Astrocyte (in vitro differentiated cells and primary cell): ENCODE data around the gene CELA2B.

Source experiments
- EZH2 ChIP-seq: IDR thresholded peaks from 2 replicates; pipeline ENCODE4 v1.6.1; 2012; ENCODE audit warnings: mild to moderate bottlenecking, low read length, inconsistent platforms; ENCODE audit not compliant: insufficient read depth
- TF ChIP-seq, protein P1 (sequence below): IDR thresholded peaks from 2 replicates; pipeline ENCODE4 v1.5.1; 2011; ENCODE audit warnings: low read depth, mild to moderate bottlenecking, inconsistent platforms, low read length, moderate library complexity; ENCODE audit not compliant: insufficient read depth

DNA sequence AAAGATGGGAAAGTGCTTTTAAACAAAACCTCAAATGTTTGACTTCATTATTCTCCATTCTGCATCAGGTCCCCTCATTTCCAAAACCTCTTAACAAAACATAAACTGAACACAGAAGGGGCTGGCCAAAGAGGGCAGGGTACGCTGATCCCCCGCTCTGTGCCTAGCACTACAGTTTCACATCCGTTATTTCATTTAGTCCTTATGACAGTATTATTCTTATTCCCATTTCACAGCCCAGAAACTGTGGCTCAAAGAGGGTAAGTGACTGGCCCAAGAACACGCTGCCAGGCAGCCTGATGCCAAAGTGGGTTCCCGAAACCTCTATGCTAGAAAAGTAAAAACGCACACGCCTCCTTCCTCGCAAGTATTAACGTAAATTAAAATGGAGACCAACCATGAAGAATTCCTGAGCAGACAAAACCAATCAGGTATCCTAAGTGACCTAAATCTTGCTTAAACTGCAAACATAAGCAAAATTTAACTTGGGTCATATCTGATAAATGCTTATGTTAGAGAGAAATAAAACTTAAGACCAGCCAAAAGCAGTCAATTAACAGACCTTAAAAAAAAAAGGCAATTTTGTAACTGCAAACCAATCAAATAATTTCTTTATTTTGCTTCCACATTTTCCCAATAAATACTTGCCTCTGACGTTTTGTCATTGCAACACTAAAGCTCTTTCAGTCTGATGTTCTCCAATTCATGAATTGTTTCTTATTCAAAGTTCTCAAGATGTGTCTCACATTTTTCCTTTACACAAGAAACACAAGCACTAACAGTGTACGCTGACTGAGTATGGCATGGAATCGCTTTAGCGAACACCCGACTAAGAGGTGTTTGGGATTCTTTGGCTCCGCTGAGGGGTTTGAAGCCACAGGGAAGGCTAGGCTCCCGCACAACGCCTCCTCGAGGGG lies 47.5 kb downstream of the CELA2B start:
- TF ChIP-seq, protein P1, sequence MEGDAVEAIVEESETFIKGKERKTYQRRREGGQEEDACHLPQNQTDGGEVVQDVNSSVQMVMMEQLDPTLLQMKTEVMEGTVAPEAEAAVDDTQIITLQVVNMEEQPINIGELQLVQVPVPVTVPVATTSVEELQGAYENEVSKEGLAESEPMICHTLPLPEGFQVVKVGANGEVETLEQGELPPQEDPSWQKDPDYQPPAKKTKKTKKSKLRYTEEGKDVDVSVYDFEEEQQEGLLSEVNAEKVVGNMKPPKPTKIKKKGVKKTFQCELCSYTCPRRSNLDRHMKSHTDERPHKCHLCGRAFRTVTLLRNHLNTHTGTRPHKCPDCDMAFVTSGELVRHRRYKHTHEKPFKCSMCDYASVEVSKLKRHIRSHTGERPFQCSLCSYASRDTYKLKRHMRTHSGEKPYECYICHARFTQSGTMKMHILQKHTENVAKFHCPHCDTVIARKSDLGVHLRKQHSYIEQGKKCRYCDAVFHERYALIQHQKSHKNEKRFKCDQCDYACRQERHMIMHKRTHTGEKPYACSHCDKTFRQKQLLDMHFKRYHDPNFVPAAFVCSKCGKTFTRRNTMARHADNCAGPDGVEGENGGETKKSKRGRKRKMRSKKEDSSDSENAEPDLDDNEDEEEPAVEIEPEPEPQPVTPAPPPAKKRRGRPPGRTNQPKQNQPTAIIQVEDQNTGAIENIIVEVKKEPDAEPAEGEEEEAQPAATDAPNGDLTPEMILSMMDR = no peak
- no peak for TF ChIP-seq EZH2
